ENCODE results near the gene BANF1. TPM values are rescaled to one million over a fixed set of nuclear protein-coding genes. Genes with fewer than 3 reads are reported as not detected.

The BANF1 gene
- total RNA-seq, 2 donors from 2014 or later: 47.5 to 58.0 TPM

DNA sequence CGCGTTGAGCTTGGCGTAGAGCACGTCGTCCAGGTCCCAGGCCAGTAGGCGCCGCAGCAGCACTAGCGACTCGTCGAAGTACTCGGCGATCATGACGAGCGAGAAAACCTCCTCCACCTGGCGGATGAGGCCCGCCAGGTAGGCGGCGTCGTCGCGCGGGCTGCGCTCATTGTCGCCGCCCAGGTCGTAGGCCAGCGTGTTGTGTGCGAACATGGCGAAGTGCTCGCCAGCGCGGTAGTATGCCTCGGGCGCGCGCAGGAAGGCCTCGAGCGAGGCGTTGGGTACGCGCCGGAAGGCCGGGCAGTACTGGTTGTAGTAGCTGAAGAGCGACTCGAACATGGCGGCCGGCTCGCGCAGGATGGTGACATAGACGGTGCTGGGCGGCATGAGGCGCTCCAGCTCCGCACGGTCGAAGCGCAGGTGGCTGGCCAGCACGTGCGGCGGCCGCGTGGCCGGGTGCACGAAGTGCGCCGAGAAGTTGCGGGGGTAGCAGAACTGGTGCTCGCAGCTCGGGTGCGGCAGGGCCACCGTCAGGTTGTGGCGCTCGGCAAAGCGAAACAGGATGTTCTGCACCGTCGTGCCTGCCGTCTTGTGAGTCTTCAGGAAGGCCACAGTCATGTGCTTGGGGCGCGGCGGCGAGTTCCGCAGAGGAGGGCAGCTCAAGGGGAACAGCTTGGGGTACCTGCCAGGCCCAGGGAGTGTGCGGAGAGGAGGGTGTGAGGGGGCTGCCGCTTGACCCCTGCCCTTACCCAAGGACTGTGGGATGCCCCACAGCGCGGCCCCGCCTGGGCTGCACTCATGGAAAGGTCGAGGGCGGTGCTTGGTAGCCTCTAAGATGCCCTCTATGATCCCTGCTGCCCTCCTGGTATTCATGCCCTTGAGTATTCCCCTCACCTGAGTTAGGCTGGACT, 40.9 kb downstream of the BANF1 start:
- peaks cover 5% of the 10 kb centered on the region for H3K4me1 Mint-ChIP-seq
- no peak overlapping the region for H3K27ac Mint-ChIP-seq
- H3K27me3 Mint-ChIP-seq: peaks cover 5% of the 10 kb centered on the region

DNA sequence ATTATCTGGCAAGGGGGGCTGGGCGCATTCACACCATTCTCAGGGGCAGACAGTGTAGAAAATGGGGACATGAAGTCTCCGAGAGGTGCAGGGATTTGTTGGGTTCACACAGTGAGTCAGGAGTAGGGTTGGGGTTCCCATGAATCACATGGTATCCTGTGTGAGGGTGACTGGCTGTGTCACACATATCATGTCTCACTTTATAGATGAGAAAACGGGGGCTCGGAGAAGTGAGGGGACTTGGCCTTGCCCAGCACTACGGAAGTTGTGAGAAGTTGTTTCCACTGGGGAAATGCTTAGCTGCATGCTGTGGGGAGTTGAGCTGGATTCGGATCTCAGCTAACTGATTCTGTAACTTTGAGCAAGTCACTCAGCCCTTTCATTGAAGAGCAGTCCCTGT, 42.5 kb downstream of the BANF1 start:
- peaks cover 5% of the 10 kb centered on the region for H3K4me1 Mint-ChIP-seq
- no peak for DNase-seq
- H3K36me3 Mint-ChIP-seq (ENCODE audit: low read depth): no peaks in the 10 kb centered on the region
- peak; percentile 5 for ATAC-seq
- H3K9me3 ChIP-seq (ENCODE audit: control insufficient read depth, low read length, poor library complexity, severe bottlenecking): no peaks in the 10 kb centered on the region
- H3K27me3 Mint-ChIP-seq: no peaks in the 10 kb centered on the region
- no peak overlapping the region for H3K4me3 Mint-ChIP-seq
- peak overlapping the region; percentile 27 for H3K27ac Mint-ChIP-seq

More for the DNA sequence above, 40.9 kb downstream of the BANF1 start:
- Mint-ChIP-seq H3K4me3 (no peak overlapping the region), H3K36me3 (ENCODE audit: low read depth) (no peaks in the 10 kb centered on the region)
- no peak for ATAC-seq
- H3K9me3 ChIP-seq (ENCODE audit: control insufficient read depth, low read length, poor library complexity, severe bottlenecking): no peaks in the 10 kb centered on the region
- DNase-seq: no peak

DNA sequence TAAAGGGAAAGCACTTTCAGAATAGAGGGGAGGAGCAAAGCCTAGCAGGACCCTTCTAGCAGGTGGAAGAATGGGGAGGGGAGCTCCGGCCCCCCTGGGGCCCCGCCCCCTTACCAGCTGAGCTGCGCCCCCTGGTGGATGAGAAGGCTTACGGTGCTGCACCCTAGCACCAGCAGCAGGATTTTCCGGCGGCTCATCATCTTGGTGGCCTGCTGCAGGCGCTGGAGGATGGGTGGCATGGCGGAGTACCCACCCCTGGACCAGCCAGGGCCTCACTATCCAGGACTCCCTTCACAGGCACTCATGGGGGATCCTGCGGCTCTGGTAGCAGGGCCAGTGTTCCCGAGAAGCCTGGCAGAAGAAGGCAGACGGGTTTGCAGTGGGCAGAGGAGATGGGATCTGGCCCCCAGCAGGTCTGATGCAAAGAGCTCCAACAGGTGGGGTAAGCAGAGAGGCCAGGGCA, 42.9 kb downstream of the BANF1 start:
- no peaks in the 10 kb centered on the region for H3K9me3 ChIP-seq (ENCODE audit: control insufficient read depth, low read length, poor library complexity, severe bottlenecking)
- Mint-ChIP-seq H3K27me3 (no peaks in the 10 kb centered on the region), H3K36me3 (ENCODE audit: low read depth) (no peaks in the 10 kb centered on the region), H3K4me3 (no peak overlapping the region), H3K27ac (peak overlapping the region; percentile 27), H3K4me1 (peaks cover 5% of the 10 kb centered on the region)
- ATAC-seq (peak; percentile 99), DNase-seq (peak; percentile 75 to 83 (median 78))

DNA sequence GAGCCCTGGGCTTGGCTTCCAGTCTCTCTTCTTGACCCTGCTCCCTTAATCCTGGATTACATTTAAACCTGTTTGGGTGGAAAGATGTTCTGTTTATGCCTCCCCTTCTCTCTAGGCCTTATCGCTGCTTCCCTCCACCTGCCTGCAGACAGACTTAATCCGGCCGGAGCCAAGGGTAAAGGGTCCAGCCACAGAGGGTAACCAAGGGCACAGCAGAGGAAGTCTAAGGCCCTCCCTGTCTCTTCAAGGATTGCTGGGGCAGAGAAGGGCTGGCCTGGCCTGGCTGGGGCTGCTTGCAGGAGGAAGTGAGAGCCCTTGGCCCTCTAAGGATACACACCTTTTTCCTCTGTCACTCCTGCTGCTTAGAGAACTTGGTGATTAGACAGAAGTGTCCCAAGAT, 44.6 kb downstream of the BANF1 start:
- H3K9me3 ChIP-seq (ENCODE audit: control insufficient read depth, low read length, poor library complexity, severe bottlenecking): no peaks in the 10 kb centered on the region
- no peak overlapping the region for H3K27ac Mint-ChIP-seq
- H3K4me3 Mint-ChIP-seq: no peak overlapping the region
- DNase-seq (no peak), ATAC-seq (no peak)
- no peaks in the 10 kb centered on the region for H3K36me3 Mint-ChIP-seq (ENCODE audit: low read depth)
- H3K27me3 Mint-ChIP-seq: no peaks in the 10 kb centered on the region
- H3K4me1 Mint-ChIP-seq: peaks cover 10% of the 10 kb centered on the region

DNA sequence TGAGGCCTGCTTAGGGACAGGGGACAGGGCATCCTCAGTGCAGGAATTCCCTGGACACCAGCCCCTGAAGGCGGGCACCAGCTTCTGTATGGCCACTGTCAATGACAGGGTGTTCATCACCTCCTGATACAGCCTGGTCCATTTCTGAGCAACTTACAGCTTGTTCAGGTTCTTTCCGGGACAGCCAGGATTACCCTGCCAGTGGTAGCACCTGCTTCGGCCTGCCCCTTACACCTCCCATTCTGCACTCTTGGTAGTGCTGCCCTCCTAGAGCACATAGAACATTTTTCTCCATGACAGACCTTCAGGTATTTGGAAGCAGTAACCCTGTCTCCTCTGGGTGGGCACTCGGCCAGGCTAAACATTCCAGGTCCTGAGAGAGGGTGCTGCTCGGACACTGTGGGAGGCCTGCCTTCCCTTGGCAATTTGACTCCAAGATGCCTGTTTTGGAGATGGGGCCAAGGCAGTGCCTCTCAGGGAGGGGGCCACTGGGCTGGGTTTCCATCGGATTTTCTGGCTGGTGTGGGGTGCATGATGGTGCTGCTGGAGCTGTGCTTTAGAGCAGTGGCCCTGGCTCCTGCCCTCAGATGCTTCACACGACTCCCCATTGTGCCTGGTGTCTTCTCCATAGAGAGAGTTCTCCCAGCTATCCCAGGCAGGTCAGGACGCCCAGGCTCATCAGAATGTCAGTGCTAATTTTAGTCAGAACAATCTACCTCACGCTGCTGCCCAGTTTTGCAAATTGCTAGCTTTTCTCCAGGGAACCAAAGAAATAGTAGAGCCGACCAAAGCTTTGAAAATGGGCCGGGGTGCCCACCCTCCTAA, 45.5 kb downstream of the BANF1 start:
- no peaks in the 10 kb centered on the region for H3K9me3 ChIP-seq (ENCODE audit: control insufficient read depth, low read length, poor library complexity, severe bottlenecking)
- Mint-ChIP-seq H3K4me3 (no peak overlapping the region), H3K27me3 (no peaks in the 10 kb centered on the region), H3K27ac (no peak overlapping the region), H3K36me3 (ENCODE audit: low read depth) (peaks cover 4% of the 10 kb centered on the region), H3K4me1 (peaks cover 15% of the 10 kb centered on the region)
- ATAC-seq (no peak), DNase-seq (no peak)

DNA sequence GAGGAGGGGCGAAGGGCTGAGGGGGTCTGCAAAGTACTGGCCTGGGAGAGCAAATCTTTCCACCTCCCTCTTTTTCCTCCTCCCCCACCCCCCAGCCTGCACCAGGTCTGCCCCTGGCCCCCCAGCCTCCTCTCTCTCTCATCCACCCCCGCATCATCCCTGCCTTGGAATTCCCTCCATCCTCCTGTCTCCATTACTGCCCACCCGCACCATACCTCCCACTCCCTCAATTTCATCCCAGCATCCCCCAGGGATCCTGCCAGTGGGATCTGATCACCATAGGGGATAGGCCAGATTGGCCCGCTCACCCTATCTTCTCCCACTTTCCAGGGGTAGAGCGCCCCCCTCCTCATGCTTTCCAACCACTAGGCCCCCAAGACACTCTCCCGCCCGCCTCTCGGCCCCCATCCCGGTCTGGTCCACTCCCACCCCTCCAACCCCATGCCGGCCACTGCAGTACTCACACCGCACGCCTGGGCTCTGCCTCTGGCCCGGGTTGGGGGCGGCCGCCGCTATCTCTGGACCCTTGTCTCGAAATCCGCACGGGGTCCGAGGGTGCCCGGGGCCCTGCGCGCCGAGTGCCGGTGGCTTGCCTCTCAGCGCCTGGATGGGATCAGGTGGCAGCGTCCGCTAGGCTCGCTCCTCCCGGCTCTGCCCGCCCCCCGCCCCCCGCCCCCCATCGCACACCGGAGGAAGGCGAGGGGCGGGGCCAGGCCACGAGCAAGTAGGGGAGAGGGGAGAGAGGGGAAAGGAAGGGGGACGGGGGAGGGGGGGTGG, 46.4 kb downstream of the BANF1 start, which contains the start of gene GAL3ST3:
TSS of gene GAL3ST3 (minus strand) at position 615 of the 777 bp plus-strand sequence. CDS start 3,746 bp downstream, outside the sequence.
- H3K4me3 Mint-ChIP-seq: peak within 1 kb of the TSS; percentile 28
- no peak within 1 kb of the TSS for H3K27ac Mint-ChIP-seq
- no peaks in the 10 kb centered on the region for H3K27me3 Mint-ChIP-seq
- no peaks in the 10 kb centered on the region for H3K9me3 ChIP-seq (ENCODE audit: control insufficient read depth, low read length, poor library complexity, severe bottlenecking)
- H3K36me3 Mint-ChIP-seq (ENCODE audit: low read depth): peaks cover 4% of the 10 kb centered on the region
- no peak for DNase-seq
- ATAC-seq: no peak
- peaks cover 21% of the 10 kb centered on the region for H3K4me1 Mint-ChIP-seq

DNA sequence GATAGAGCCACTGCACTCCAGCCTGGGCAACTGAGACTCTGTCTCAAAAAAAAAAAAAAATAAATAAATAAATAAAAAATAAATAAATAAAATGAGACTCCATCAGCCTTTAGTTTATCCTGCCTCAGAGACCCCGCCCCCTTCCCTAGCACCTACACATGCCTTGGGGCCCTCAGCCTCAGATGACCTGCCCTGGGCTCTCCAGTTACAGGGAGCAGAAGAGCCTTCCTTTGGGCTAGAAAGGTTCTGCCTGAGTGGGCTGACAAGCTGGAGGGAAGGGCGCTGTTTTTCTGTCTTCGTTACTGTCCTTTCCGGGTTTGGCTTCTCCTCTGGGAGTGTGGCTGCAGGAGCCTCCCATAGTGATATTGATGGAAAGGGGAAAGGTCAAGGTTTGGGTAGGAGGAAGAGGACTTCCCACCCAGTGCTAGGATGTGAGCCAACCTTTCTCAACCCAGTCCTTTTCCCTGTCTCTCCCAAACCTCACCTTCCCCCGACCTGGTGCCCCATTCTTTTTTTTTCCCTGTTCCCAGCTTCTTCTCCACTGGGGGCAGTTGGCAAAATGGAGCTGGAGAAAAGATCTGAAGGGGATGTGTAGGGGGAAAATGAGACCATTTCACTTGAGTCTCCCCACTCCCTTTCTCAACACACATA, 48.4 kb downstream of the BANF1 start:
- Mint-ChIP-seq H3K36me3 (ENCODE audit: low read depth) (peaks cover 4% of the 10 kb centered on the region), H3K4me3 (peak overlapping the region; percentile 86), H3K27ac (no peak overlapping the region), H3K27me3 (no peaks in the 10 kb centered on the region), H3K4me1 (peaks cover 18% of the 10 kb centered on the region)
- ATAC-seq: no peak
- no peak for DNase-seq
- H3K9me3 ChIP-seq (ENCODE audit: control insufficient read depth, low read length, poor library complexity, severe bottlenecking): no peaks in the 10 kb centered on the region

DNA sequence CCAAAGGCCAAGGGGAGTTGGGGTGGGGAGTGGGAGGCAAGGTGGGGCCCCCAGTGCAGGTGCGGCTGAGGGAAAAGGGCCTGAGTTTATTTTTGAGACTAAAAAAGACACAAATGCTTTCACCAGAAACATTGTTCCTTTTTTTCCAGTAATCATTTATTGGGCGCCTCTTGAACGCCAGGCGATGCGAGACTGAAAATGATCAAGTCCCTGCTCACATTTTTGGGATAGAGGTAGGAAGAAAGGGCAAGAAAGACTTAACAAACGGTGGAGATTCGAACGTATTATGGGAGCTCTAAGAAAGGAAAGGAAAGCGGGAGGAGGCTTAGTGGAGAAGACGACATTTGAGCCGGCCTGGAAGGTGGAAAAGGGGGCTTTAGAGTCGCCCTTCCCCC, 49.1 kb downstream of the BANF1 start:
- Mint-ChIP-seq H3K27ac (peak overlapping the region; percentile 98), H3K36me3 (ENCODE audit: low read depth) (peaks cover 4% of the 10 kb centered on the region), H3K4me1 (peaks cover 18% of the 10 kb centered on the region), H3K27me3 (no peaks in the 10 kb centered on the region), H3K4me3 (peak overlapping the region; percentile 86)
- ATAC-seq (no peak), DNase-seq (no peak)
- H3K9me3 ChIP-seq (ENCODE audit: control insufficient read depth, low read length, poor library complexity, severe bottlenecking): no peaks in the 10 kb centered on the region

DNA sequence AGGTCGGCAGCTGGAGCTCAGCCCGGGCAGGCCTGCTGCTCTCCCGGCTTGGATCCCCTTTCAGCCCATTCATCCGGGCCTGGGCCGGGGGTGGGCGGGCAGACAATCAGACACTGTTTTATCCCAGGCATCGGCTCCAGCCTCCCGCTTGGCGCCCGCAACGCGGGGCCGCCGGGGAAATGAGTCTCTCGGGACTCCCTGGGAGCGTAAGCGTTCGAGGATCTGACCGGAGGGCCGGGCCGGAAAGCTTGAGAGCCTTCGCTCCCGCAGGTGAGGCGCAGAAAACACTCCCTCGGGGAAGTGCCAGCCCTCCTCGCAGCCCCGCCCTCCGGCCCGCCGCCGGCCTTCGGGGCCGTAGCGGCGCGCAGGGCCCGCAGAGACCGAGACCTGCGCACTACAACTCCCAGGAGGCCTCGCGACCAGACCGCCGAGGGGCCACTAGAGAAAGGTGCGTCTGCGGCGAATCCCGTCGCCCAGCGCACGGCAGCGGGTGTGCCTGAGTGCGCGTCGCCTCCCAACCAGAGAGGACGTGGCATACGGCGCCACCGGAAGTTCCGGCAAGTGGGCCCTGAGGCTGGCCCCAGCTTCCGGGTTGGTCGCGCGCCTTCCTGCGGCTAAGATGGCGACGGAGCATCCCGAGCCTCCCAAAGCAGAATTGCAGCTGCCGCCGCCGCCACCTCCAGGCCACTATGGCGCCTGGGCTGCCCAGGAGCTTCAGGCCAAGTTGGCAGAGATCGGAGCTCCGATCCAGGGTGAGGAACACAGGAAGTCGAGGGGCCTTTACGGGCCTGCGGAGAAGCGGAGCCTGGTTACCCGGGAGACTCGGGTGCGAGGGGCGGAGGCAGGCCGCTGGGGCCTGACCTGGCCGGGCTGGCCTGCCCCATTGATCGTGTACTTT, 49.7 kb downstream of the BANF1 start, which contains the start of gene SF3B2:
TSS of gene SF3B2 (plus strand) at position 599 of the 898 bp plus-strand sequence. CDS start at position 620, 21 bp downstream.
- H3K27ac Mint-ChIP-seq: peak within 1 kb of the TSS; percentile 98
- peaks cover 4% of the 10 kb centered on the region for H3K36me3 Mint-ChIP-seq (ENCODE audit: low read depth)
- no peaks in the 10 kb centered on the region for H3K9me3 ChIP-seq (ENCODE audit: control insufficient read depth, low read length, poor library complexity, severe bottlenecking)
- ATAC-seq (peak; percentile 98), DNase-seq (peak; percentile 87 to 94 (median 94))
- no peaks in the 10 kb centered on the region for H3K27me3 Mint-ChIP-seq
- peaks cover 18% of the 10 kb centered on the region for H3K4me1 Mint-ChIP-seq
- peak within 1 kb of the TSS; percentile 100 for H3K4me3 Mint-ChIP-seq

DNA sequence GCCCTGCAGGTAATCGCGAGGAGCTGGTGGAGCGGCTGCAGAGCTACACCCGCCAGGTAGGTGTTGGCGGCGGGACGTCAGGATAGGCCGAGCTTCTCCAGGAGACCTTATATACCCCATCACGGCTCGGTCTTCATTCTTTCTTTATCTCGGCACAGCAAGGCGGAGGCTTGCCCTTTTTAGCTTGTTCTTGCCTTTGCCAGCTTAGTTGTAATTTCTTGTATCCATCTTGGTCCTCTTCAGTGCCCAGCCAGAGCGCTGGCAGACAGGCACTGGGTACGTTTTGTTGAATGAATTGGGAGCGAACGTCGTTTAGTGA, 50.3 kb downstream of the BANF1 start:
- peak overlapping the region; percentile 98 for H3K27ac Mint-ChIP-seq
- no peaks in the 10 kb centered on the region for H3K27me3 Mint-ChIP-seq
- H3K4me1 Mint-ChIP-seq: peaks cover 18% of the 10 kb centered on the region
- H3K36me3 Mint-ChIP-seq (ENCODE audit: low read depth): peaks cover 4% of the 10 kb centered on the region
- DNase-seq: no peak
- H3K4me3 Mint-ChIP-seq: peak overlapping the region; percentile 100
- H3K9me3 ChIP-seq (ENCODE audit: control insufficient read depth, low read length, poor library complexity, severe bottlenecking): no peaks in the 10 kb centered on the region
- ATAC-seq: peak; percentile 5

Data from T-helper 17 cell (primary cell).